Activated CD8-positive, alpha-beta memory T cell treated with anti-CD3 and anti-CD28 coated beads for 4 hours (primary cell): ENCODE results near the gene HOXC12.
A peak's percentile ranks its signal among the peaks of the same experiment; 100 is the strongest.

Source experiments
- DNase-seq, 2 donors: peaks; one replicate each; pipeline ENCODE4 v3.0.0-alpha.2; 2020; ENCODE audit warnings: low read depth in 2 of 2

Gene HOXC12

GRCh38 chr12:53996240-53997203, 41.8 kb downstream of the HOXC12 start:
- DNase-seq: no peak

GRCh38 chr12:53997204-53998109, 42.8 kb downstream of the HOXC12 start:
- no peak for DNase-seq

GRCh38 chr12:53998110-53998899, 43.6 kb downstream of the HOXC12 start:
- no peak for DNase-seq

- DNase-seq: no peak
Observed at GRCh38 chr12:53998900-53999236, 44.2 kb downstream of the HOXC12 start.

GRCh38 chr12:53999559-54000115, 44.9 kb downstream of the HOXC12 start:
- no peak for DNase-seq

GRCh38 chr12:54000116-54001114, 45.7 kb downstream of the HOXC12 start, which contains the start of gene HOXC9:
Gene HOXC9, plus strand, starts transcription at chr12:54000161. Its CDS starts 28 bp downstream, at chr12:54000189.
- no peak for DNase-seq

- no peak for DNase-seq
Observed at GRCh38 chr12:54001283-54002187, 46.8 kb downstream of the HOXC12 start.

GRCh38 chr12:54002278-54002914, 47.7 kb downstream of the HOXC12 start:
- DNase-seq: no peak

- DNase-seq: no peak
Observed at GRCh38 chr12:54002915-54003389, 48.2 kb downstream of the HOXC12 start.

- DNase-seq: no peak
Observed at GRCh38 chr12:54003625-54004024, 48.9 kb downstream of the HOXC12 start.

GRCh38 chr12:54004063-54004840, 49.5 kb downstream of the HOXC12 start:
- DNase-seq: no peak

GRCh38 chr12:54004841-54005530, 50.3 kb downstream of the HOXC12 start:
- no peak for DNase-seq

- no peak for DNase-seq
Observed at GRCh38 chr12:54005531-54005852, 50.8 kb downstream of the HOXC12 start.

GRCh38 chr12:54005853-54006558, 51.3 kb downstream of the HOXC12 start:
- peak; percentile 64 to 67 for DNase-seq

- no peak for DNase-seq
Observed at GRCh38 chr12:54006559-54007220, 52.0 kb downstream of the HOXC12 start.
